Measurements from ENCODE around the gene GNAS. TPM values are rescaled to one million over a fixed set of nuclear protein-coding genes. Genes with fewer than 3 reads are reported as not detected.

GNAS gene
- total RNA-seq, 4 donors from 2014 or later: 484 to 621 (median 524) TPM

DNA sequence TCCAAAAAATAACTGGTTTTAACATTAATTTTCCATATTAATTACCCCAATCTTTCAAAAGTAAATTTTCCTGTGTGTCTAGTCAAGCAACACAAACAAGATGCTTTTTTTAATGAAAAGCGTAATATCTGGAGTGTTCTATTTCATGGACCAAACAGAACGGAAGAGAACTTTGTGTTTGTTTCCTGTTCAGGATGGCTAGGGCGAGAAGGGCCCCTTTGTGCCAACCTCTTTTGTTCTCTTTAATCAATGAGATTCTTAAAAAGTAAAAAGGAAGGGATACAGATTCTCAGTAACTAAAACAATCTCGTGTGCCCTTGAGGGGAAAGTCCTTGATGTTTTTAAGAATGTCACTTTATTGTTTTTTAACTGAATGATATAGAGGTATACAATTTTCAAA, 55.7 kb downstream of the GNAS start:
- no peaks in the 10 kb centered on the region for H3K9me3 ChIP-seq
- DNase-seq (ENCODE audit: low spot score in 2 of 2): no peak
- TF ChIP-seq POLR2A (IDR thresholded peaks at IDR 0.05) (no peak), EP300 (IDR thresholded peaks at IDR 0.05) (no peak)
- TF ChIP-seq, protein P1, sequence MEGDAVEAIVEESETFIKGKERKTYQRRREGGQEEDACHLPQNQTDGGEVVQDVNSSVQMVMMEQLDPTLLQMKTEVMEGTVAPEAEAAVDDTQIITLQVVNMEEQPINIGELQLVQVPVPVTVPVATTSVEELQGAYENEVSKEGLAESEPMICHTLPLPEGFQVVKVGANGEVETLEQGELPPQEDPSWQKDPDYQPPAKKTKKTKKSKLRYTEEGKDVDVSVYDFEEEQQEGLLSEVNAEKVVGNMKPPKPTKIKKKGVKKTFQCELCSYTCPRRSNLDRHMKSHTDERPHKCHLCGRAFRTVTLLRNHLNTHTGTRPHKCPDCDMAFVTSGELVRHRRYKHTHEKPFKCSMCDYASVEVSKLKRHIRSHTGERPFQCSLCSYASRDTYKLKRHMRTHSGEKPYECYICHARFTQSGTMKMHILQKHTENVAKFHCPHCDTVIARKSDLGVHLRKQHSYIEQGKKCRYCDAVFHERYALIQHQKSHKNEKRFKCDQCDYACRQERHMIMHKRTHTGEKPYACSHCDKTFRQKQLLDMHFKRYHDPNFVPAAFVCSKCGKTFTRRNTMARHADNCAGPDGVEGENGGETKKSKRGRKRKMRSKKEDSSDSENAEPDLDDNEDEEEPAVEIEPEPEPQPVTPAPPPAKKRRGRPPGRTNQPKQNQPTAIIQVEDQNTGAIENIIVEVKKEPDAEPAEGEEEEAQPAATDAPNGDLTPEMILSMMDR (IDR thresholded peaks at IDR 0.05): no peak
- 37 to 40% methylated on average over 4 of the region's 4 CpGs for WGBS, 2 donors
- peak overlapping the region; percentile 43 to 87 (median 69) for H3K27ac ChIP-seq
- no peak overlapping the region for H3K4me3 ChIP-seq
- H3K4me1 ChIP-seq: peaks cover 5 to 60% (median 21%) of the 10 kb centered on the region in 4 donors
- peaks cover 12 to 73% (median 29%) of the 10 kb centered on the region in 3 donors for H3K36me3 ChIP-seq
- no peaks in the 10 kb centered on the region for H3K27me3 ChIP-seq

GRCh38 chr20:58908941-58909340, 56.4 kb downstream of the GNAS start:
- Histone ChIP-seq H3K4me3 (no peak overlapping the region), H3K27me3 (no peaks in the 10 kb centered on the region), H3K27ac (peak overlapping the region in 2 of 4 donors; percentile 73 to 87), H3K36me3 (peaks cover 12 to 67% (median 22%) of the 10 kb centered on the region in 3 donors), H3K9me3 (no peaks in the 10 kb centered on the region), H3K4me1 (peaks cover 5 to 53% (median 21%) of the 10 kb centered on the region in 4 donors)
- 82 to 84% methylated on average over 9 of the region's 9 CpGs for WGBS, 2 donors
- TF ChIP-seq POLR2A (IDR thresholded peaks at IDR 0.05) (no peak), EP300 (IDR thresholded peaks at IDR 0.05) (no peak)
- TF ChIP-seq, protein P1 (IDR thresholded peaks at IDR 0.05): no peak
- DNase-seq (ENCODE audit: low spot score in 2 of 2): no peak

DNA sequence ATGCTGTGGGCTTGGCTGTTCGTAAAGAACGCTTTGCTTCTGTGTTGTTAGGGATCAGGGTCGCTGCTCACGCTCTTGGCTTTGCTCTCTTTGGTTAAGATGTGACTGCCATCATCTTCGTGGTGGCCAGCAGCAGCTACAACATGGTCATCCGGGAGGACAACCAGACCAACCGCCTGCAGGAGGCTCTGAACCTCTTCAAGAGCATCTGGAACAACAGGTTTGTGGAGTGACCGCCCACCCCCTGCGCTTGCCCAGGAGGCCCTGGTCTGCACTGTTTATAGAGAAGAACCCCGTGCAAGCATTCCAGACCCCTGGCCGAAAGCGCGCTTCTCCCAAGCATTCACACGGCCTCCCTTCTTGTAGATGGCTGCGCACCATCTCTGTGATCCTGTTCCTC, 57.1 kb downstream of the GNAS start:
- Histone ChIP-seq H3K27ac (no peak overlapping the region), H3K4me3 (no peak overlapping the region), H3K36me3 (peaks cover 12 to 61% (median 20%) of the 10 kb centered on the region in 3 donors), H3K27me3 (no peaks in the 10 kb centered on the region), H3K9me3 (no peaks in the 10 kb centered on the region), H3K4me1 (peaks cover 5 to 46% (median 21%) of the 10 kb centered on the region in 4 donors)
- 94 to 95% methylated on average over 15 of the region's 15 CpGs for WGBS, 2 donors
- DNase-seq (ENCODE audit: low spot score in 2 of 2): no peak
- TF ChIP-seq POLR2A (IDR thresholded peaks at IDR 0.05) (no peak), EP300 (IDR thresholded peaks at IDR 0.05) (no peak)
- TF ChIP-seq, protein P1 (IDR thresholded peaks at IDR 0.05): no peak

- H3K4me3 ChIP-seq: no peak overlapping the region
- H3K4me1 ChIP-seq: peaks cover 5 to 39% (median 21%) of the 10 kb centered on the region in 4 donors
- no peak for TF ChIP-seq POLR2A (IDR thresholded peaks at IDR 0.05)
- TF ChIP-seq, protein P1 (IDR thresholded peaks at IDR 0.05): no peak
- no peak for TF ChIP-seq EP300 (IDR thresholded peaks at IDR 0.05)
- WGBS, 2 donors: 93 to 94% methylated on average over 14 of the region's 14 CpGs
- H3K27ac ChIP-seq: no peak overlapping the region
- H3K9me3 ChIP-seq: no peaks in the 10 kb centered on the region
- peaks cover 12 to 52% (median 20%) of the 10 kb centered on the region in 3 donors for H3K36me3 ChIP-seq
- DNase-seq (ENCODE audit: low spot score in 2 of 2): no peak
- no peaks in the 10 kb centered on the region for H3K27me3 ChIP-seq
Observed at GRCh38 chr20:58910473-58910872, 58.0 kb downstream of the GNAS start.

DNA sequence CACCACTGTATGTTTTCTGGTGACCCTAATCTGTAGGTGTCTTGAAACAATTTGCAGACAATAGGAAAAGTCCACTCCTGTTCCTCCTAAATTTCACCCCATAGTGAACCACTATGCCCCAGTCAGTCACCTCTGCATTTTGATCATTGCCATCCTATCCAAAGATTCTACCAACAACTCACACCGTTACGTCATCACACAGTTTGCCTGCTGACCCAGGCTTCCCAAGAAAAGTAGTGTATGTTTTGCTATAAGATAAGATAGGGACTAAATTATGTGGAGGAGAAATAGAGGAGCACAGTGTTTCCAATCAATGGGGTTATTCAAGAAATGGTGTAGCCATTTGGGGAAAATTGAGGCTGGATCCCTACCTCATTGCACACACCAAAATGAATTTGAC, 58.8 kb downstream of the GNAS start:
- no peak overlapping the region for H3K4me3 ChIP-seq

More for the DNA sequence above, 58.8 kb downstream of the GNAS start:
- H3K4me1 ChIP-seq: peaks cover 5 to 30% (median 21%) of the 10 kb centered on the region in 4 donors
- TF ChIP-seq, protein P1 (IDR thresholded peaks at IDR 0.05): no peak
- TF ChIP-seq POLR2A (IDR thresholded peaks at IDR 0.05) (no peak), EP300 (IDR thresholded peaks at IDR 0.05) (no peak)
- WGBS, 2 donors: 98% methylated on average over 2 of the region's 2 CpGs
- peaks cover 0 to 2% (median 0%) of the 10 kb centered on the region in 4 donors for H3K9me3 ChIP-seq
- no peak overlapping the region for H3K27ac ChIP-seq
- H3K27me3 ChIP-seq: no peaks in the 10 kb centered on the region
- no peak for DNase-seq (ENCODE audit: low spot score in 2 of 2)
- H3K36me3 ChIP-seq: peaks cover 12 to 43% (median 20%) of the 10 kb centered on the region in 3 donors
